Measurements from ENCODE around the gene RAB27A.

The RAB27A gene

DNA sequence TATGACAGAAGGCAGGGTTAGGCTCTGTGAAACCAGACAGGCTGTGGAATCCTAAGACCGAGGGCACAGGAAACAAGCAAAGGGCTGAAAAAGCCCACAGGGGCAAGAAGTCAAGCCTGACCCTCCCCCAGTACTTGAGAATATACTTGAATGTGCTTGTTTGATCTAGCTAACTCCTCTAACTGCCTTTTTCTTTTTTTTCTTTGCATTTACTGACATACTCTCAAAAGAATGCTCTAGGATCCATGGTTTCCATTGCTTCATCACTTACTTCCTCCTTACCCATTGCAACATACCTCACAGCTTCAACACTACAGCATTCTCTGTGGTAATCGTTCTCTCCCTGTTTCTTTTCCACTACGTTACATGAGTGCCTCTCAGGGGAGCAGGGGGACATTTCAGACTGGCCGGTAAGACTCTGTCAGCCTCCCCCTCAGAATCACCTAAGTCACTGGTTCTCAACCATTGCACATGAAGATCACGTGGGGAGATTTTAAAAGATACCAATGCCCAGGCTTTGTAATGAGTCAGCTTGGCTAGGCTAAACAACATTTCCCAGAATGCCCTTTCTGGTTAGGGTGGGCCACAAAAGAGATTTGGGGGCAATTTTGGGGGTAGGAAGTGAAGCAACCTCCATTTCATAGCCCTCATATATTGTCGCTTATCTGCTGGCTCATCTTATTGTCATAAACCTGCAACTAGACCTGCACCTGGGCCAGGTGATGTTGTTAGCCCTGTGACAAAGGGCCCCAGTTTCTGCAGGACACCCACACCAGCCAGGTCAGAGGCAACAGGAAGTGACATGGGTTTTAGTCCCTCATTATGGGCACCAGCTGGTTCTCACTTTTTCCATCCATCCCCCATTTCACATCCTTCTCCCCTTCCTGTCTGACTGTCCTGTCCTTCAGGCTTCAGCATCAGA is 68.3 kb downstream of the RAB27A start:
- TF ChIP-seq, protein P1, sequence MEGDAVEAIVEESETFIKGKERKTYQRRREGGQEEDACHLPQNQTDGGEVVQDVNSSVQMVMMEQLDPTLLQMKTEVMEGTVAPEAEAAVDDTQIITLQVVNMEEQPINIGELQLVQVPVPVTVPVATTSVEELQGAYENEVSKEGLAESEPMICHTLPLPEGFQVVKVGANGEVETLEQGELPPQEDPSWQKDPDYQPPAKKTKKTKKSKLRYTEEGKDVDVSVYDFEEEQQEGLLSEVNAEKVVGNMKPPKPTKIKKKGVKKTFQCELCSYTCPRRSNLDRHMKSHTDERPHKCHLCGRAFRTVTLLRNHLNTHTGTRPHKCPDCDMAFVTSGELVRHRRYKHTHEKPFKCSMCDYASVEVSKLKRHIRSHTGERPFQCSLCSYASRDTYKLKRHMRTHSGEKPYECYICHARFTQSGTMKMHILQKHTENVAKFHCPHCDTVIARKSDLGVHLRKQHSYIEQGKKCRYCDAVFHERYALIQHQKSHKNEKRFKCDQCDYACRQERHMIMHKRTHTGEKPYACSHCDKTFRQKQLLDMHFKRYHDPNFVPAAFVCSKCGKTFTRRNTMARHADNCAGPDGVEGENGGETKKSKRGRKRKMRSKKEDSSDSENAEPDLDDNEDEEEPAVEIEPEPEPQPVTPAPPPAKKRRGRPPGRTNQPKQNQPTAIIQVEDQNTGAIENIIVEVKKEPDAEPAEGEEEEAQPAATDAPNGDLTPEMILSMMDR (IDR thresholded peaks at IDR 0.05; ENCODE audit: borderline replicate concordance, insufficient read depth, low read depth, low read length) = no peak
- H3K4me3 ChIP-seq (ENCODE audit: low read depth, low read length) = no peak overlapping the region

DNA sequence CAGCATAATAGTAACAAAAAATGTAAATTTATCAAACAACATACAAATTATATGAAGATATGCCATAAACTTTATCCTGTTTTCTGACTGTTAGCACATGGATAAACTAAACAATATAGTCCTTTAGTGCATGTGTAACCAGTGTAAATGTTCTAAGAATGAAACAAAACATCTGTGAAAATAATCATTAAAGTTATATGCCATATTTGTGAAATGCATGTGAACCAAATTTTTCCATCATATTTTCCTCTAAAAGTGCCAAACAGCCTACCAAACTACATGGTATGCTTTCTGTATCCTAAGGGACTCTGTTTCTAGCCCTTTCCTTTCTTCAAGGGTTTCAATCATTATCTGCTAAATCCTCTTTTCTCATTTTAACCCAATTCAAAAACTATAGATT is 69.0 kb downstream of the RAB27A start:
- H3K4me3 ChIP-seq (ENCODE audit: low read depth, low read length) = no peak overlapping the region
- TF ChIP-seq, protein P1 (IDR thresholded peaks at IDR 0.05; ENCODE audit: borderline replicate concordance, insufficient read depth, low read depth, low read length) = no peak

DNA sequence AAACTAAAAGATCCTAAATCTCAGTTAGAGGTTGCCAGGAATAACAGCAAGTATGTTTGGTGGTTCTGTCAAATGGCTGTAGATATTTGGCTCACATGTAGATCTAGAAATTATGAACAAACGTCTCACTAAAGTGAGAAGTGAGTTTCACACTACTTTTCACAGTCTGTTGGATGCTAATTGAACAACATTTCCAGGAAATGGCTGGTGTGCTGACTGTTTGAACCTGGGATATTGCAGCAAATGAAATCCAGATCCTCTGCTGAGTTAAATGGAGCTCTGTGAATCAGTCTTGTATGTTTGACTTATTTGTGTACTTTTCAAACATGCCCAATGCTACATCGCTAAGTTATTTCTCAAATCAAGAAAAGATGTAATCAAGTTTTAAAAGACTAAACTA is 71.6 kb downstream of the RAB27A start:
- H3K4me3 ChIP-seq (ENCODE audit: low read depth, low read length) = no peak overlapping the region
- TF ChIP-seq, protein P1 (IDR thresholded peaks at IDR 0.05; ENCODE audit: borderline replicate concordance, insufficient read depth, low read depth, low read length) = no peak

DNA sequence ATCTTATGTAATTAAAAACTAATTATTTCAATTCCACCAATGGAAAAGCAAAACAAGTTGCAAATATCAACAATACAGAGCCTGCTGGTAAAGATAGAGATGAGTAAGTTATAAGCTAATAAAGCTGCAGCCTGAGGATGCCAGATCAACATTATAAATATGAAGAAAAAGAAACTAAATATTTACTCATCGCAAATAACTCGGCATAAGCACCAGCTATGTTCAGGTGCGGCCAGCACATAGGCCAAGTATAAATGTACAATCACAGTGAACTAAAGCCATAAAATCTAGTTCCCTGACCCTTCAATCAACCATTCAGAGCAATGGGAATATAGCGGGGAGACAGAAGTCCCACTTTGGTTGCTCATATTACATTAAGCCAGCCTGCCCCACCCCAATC is 85.1 kb downstream of the RAB27A start:
- no peak overlapping the region for H3K4me3 ChIP-seq (ENCODE audit: low read depth, low read length)
- TF ChIP-seq, protein P1 (IDR thresholded peaks at IDR 0.05; ENCODE audit: borderline replicate concordance, insufficient read depth, low read depth, low read length) = no peak

DNA sequence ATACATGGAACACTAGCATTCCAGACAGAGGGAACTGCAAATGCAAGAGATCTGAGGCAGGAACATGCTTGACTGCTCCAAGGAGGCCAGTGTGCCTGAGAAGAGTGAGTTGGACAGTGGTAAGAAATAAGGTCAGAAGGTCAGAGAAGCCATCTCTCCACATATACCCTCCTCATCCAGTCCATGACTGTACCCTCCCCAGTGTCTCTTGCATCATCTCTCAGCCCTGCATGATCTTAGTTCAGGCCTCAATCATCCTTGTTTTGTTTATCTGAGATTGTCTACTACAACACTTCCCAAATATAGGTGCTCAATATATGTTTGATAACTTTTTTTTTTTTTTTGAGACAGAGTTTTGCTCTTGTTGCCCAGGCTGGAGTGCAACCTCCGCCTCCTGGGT is 87.4 kb downstream of the RAB27A start:
- TF ChIP-seq, protein P1 (IDR thresholded peaks at IDR 0.05; ENCODE audit: borderline replicate concordance, insufficient read depth, low read depth, low read length) = no peak
- H3K4me3 ChIP-seq (ENCODE audit: low read depth, low read length) = no peak overlapping the region

DNA sequence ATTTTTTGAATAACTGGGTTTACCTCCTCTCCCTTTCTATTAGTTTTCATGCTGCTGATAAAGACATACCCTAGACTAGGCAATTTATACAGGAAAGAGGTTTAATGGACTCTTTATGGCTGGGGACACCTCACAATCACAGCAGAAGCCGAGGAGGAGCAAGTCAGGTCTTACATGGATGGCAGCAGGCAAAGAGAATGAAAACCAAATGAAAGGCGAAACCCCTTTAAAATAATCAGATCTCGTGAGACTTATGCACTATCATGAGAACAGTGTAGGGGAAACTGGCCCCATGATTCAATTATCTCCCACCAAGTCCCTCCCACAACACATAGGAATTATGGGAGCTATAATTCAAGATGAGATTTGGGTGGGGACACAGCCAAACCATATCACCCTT is 90.9 kb downstream of the RAB27A start:
- no peak overlapping the region for H3K4me3 ChIP-seq (ENCODE audit: low read depth, low read length)
- TF ChIP-seq, protein P1 (IDR thresholded peaks at IDR 0.05; ENCODE audit: borderline replicate concordance, insufficient read depth, low read depth, low read length) = no peak

DNA sequence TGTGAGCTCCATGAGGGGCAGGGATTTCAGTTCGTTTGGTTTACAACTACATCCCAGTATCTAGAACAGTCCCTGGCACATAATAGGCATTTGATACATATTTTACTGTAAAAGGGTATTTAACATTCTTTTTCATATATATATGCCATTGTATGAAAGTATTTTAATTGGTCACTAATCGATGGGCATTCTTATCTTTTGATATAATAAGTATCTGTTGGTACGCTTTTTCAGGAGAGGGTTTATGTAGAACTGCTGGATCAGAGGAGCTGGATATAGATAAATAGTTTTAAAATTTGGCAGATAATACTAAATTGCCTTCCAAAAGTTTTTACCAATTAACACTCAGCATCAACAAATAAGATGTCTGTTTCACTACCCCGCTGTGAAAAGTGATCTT is 91.9 kb downstream of the RAB27A start:
- TF ChIP-seq, protein P1 (IDR thresholded peaks at IDR 0.05; ENCODE audit: borderline replicate concordance, insufficient read depth, low read depth, low read length) = no peak
- H3K4me3 ChIP-seq (ENCODE audit: low read depth, low read length) = peak overlapping the region; percentile 83
